NCI-H69 (cell line): ENCODE results near the gene AGPAT1.
A peak's percentile ranks its signal among the peaks of the same experiment; 100 is the strongest.
"Not testable (repeated sequence)": the region's sequence is repeated elsewhere in the genome, so short reads cannot be mapped to it uniquely, and the experiment has no call there.

Source experiments
- DNase-seq: peaks from one replicate; lab custom pipeline; 2025; lab: John Stamatoyannopoulos, UW

The AGPAT1 gene

DNA sequence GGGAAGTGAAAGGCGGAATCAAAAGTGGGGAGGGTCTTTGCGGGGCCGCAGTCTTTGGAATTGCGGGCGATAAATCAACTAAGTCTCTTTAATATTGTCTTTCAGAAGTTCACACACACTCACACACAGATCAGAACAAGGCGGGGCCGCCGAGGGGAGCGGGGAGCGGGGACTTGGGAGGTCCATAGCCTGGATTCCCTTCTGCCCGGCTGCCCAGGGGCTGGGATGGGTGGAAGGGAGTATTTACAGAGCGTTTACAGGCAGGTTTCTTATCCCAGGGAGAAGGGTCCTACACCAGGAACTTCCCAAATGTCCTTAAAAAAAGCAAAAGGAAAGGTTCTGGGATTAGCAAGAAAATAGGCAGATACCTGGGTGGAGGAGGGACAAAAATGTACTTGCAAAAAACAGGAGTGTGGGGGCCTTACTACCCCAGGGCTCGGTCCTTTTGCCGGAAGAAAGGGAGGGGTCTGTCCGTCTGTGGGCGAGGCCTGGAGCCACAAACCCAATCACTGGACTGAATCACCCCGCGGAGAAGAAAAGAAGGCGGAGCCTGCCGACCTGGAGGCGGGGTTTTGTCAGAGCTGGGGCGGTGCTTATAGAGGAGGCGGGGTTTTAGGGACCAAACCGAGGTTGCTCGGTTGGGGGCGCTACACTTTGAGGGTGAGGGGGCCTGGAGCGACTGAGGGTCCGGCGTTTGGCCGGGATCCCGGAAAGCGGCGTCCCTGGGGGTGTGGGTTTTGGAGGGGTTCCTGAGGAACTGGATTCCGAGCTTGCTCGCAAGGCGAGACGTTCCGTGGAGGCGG is 27.4 kb downstream of the AGPAT1 start:
- DNase-seq = no peak

DNA sequence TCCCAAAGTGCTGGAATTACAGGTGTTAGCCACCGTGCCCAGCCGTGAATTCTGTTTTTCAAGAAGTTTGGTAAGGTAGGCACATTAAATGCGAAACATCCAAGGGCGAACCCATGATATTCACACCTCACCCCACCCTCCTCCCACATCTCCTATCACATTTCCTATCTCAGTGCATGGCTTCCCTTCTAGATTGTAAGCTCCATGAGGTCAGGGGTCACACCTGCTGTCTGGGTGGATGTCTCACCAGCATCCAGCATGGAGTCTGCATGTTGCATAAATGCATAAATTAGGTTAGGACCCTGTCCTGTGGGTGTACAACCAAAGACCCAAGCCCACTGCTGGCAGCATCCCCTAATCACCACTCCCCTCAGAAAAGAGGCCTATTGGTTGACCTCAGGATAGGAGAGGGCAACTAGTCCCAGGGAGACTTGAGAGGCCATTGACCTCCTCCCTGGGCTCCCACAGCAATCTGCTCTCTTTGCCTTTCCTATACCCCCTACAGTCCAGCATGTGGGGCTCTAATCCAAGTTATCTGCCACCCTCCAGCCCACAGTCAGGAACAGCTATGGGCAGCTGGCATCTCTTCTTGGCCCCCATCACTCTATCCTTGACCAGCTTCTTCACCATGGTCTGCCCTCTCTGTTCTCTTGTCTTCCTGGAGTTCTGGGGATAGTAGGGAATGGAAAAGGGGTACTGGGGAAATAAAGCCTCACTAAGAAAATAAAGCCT is 28.3 kb downstream of the AGPAT1 start:
- DNase-seq = no peak

DNA sequence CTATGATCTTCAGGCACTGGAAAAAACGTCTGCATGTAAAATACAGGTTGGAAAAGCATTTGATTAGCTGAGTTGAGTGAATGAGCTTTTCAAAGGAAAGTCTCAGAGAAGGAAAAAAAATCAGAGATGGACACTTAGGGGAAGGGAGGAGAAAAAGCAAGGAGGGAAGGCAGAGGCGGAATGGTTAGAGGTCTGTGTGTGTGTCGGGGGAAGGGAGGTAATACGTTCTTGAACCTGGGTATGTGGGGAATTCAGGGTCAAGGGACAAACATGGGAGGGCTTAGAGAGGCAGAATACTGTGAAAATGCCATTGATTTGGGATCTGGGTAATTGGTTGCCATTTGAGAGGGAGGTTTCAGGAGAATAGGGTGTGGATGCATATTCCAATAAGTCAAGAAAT is 29.2 kb downstream of the AGPAT1 start:
- no peak for DNase-seq

- peak; percentile 29 for DNase-seq
These were observed 29.6 kb downstream of the AGPAT1 start for GRCh38 chr6:32146287-32146686.

DNA sequence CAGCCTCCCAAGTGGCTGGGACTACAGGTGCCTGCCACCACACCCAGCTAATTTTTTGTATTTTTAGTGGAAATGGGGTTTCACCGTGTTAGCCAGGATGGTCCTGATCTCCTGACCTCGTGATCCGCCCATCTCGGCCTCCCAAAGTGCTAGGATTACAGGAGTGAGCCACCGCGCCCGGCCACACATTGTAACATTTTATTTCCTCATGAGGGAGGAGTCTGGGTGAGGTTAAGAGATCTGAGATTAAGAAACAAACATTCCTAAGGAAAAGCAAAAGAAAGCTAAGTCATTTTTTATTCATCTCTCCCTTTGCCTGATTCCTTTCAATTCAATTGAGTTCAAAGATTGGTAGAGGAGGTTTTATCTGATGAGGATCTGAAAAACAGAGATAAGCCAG is 31.6 kb downstream of the AGPAT1 start:
- not testable (repeated sequence) for DNase-seq

DNA sequence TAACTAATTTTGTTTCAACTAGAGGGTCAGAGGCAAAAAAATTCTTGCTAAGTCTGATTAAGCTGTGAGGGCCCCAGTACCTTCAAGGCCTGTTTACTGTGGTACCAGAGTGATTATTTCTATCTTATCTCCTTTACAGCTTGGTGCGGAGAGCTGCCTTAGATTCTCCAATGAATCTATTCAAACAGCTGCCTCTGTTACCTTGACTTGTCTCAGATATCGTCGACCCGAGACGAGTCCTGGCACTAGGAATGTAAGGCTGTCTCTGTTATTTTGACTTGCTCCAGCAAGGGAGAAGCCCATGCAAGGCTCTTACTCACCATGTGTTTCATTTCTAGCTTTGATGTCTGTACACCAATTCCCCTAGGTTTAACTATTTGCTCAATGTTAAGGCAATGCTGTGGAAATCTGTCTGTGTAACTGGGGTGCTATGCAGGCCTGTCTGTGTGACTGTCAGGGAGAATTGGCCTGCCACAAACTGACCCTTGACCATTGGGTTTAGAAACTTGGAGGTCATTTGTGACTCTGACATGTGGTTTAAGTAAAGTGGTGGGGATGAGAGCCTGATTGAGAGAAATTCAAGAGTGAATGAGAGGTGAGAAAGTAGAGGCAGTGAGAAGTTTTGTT is 35.4 kb downstream of the AGPAT1 start:
- DNase-seq = no peak

DNA sequence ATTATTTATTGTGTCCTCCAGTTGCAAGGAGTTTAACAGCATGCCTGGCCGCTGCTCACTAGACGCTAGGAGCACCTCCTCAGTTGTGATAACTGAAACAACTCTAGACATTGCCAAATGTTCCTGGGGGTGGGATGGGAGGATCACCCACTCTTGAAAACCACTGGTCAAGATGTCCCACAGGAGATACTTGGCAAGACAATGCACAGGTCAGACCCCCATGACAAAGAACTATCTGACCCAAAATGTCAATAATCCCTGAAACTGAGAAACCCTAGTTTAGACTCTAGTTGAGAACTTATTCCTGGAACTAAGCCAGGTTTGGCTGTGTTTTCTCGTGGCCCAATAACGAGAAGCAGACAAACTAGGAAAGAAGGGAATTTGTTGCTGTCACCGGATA is 36.3 kb downstream of the AGPAT1 start:
- DNase-seq = no peak

DNA sequence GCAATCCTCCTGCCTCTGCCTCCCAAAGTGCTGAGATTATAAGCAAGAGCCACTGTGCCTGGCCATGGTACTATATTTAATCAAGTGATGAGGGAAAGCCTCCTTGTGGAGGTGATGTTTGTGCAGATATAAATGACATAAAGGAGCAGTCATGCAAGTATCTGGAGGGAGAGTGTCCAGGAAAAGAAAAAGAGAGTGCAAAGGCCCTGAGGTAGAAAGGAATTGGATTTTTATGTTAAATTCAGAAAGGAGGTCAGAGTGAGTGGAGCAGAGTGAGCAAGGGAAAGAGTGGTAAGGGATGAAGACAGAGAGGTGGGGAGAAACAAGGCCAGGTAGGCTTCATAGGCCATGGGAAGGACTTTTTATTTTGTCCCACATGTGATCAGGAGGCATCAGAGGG is 38.4 kb downstream of the AGPAT1 start:
- DNase-seq = no peak

GRCh38 chr6:32133786-32134185 is 42.1 kb downstream of the AGPAT1 start:
- no peak for DNase-seq

DNA sequence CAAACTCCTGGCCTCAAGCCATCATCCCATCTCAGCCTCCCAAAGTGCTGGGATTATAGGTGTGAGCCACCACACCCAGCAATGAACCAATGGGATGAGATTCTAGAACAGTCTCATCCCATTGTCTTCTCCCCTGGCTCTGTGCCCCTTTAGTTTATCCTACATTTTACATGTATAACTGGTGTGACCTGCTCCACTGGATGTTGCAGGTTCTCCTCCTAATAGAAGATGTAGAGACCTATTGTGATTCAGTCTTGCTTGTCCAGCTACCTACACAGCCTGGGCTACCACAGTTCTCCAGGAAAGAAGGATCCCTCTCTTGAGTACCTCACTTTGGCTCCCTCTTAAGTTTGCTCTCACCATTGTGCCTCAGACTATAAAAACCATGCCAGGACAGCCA is 43.8 kb downstream of the AGPAT1 start:
- DNase-seq = no peak

DNA sequence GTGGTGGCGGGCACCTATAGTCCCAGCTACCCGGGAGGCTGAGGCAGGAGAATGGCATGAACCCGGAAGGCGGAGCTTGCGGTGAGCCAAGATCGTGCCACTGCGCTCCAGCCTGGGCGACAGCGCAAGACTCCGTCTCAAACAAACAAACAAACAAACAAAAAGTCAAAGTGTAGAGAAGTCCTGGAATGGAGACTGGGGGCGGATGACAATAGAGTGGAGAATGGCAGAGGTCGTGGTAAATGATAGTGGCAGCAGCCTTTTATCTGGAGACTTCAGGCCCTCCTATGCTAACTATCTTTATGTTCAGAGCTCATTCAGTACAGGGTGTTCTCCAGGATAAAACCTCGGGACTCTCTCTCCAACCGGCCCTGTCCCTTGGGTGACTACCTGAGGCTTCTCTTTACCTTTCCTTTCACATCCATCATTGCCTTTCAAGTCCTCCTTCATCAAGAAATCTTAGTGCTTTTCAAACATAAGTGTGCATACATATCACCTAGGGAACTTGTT is 44.4 kb downstream of the AGPAT1 start:
- DNase-seq = no peak

DNA sequence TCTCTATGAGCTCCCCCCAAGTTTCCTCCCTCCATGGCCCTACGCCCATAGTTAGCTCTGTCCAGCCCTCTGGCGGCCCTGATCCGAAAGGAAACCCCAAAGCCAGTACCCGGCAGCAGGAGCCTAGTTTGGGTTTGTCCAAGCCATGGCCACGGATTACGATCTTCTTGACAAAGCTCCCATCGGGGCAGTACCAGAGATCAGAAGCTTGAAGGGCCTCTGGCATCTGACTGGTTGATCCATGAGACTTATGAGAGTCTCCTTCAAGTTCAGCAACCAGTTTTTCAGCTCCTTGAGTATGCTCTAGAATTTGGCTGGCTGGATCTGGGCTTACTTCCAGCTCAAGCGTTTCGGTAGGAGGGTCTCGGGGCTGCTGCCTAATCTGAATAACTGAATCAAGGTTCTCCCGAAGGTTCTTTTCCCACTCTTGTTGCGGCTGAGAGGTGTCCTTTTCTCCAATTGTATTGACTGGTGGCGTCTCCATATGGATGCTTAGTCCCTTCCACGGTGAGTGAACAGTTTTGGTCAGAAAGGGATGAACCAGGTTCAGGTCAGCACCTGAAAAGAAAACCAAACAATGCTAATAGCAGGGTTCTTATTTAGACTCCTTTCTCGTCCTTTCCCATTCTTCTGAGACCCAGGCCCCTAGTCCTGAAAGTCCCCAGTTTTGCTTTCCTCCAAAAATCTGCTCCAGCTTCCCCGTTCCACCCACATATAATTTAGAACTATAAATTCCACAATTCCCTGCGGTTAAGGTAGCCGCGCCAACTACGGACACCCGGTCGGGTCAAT is 46.4 kb downstream of the AGPAT1 start:
- DNase-seq = no peak

DNA sequence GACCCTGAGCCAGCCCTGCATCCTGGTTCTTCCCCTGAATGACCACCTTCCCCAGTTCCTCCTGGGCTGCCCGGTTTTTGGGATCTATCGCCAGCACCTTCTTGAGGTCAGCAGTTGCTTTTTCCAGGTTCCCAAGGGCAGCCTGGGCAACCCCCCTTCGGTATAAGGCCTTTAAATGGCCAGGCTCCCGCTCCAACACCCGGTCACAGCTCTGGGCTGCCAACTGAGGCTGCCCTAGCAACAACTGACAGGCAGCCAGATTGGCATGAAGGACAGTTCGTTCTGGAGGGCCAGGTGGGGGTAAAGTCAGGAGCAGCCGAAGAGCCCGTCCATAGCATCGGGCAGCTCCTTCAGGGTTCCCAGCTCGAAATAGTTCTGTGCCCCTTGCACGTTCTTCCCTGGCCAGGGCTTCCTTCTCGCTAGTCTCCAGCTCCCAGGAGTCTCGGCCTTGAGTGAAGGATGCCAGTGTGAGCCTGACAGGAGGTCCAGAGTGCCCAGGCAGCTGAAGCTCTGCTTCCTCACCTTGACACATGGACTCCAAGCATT is 47.1 kb downstream of the AGPAT1 start:
- DNase-seq = no peak

GRCh38 chr6:32127717-32128592 is 47.9 kb downstream of the AGPAT1 start, which contains the start of gene ATF6B:
Gene ATF6B (minus strand): TSS chr6:32128246. CDS start chr6:32128207, 39 bp downstream.
- peak; percentile 99 for DNase-seq

DNA sequence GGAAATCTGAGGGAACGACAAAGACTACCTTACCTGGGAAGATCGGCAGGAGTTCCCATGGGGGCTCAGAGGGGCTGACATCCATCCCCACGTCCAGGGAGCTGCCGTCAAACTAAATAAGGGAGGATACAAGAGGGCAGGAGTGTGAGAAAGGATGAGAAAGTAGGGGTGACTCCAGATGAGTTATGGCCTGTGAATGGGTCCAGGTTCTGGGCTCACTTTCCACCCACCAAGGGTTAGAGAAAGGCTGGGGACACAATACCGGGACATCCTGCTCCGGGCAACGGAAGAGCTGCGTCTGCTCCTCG is 48.5 kb downstream of the AGPAT1 start:
- DNase-seq = no peak

- DNase-seq = no peak
These were observed 49.0 kb downstream of the AGPAT1 start for GRCh38 chr6:32126880-32127279.

GRCh38 chr6:32123681-32124080 is 52.2 kb downstream of the AGPAT1 start:
- no peak for DNase-seq

DNA sequence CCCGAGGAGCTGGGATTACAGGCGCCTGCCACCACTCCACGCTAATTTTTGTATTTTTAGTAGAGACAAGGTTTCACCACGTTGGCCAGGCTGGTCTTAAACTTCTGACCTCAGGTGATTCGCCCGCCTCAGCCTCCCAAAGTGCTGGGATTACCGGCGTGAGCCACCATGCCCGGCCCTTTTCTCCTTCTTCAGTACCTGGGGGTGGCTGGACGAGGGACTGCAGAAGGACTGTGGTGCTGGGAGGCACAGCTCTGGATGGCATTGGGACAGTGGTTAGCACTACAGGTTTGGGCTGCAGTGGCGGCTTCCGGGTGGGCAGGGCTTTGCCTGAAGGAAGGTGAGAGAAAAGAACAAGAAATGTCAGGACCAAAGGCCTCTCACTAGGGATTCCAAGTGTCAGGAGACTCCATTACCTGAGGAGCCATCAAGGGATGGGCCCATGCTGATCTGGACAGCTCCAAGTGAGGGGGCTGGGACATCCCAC is 55.3 kb downstream of the AGPAT1 start:
- DNase-seq = no peak

DNA sequence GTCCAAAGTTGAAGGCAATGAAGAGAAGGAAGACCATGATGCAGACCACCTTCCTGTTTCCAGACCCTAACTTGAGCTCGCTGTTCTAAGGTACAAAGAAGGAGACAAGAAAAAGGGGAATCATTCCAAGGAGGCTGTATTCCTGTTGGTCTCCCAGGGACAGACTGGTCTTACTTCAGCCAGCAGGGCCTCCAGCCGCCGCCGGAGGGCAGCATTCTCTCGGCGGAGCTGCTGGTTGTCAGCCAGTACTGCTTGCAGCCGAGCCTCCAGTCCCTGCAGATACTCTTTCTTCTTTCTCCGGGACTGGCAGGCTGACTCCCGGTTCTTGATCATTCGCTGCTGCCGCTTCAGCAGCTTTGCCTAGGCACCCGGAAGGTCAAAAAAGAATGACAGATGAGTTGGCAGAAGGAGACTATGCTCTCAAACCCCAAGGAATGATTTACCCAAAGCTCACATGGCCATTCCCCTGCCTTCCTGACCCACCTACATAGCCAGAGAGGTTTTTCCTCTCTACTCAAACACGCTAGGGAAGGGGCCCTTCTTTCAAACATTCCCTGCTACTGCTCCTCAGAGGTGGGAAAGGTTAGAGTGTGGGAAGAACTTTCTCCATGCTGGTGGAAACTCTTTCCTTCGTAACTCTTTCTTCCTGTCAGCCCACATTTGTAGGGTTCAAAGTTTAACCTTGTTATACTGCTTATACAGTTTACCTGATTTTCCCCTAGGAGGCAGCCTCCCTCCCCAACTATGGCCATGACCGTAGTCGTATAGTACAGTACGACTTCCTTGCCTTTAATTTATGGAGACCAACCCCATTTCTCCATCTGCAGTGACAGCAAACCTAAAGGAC is 56.9 kb downstream of the AGPAT1 start:
- peak; percentile 82 for DNase-seq
